H9 (cell line): ENCODE measurements around the gene VAMP3. TPM values are rescaled to one million over a fixed set of nuclear protein-coding genes. Genes with fewer than 3 reads are reported as not detected.

ENCODE experiments used
- DNase-seq: peaks from one replicate; pipeline ENCODE4 v3.0.0-alpha.2; 2017
- H2AFZ ChIP-seq: one replicate; pipeline ENCODE4 v1.6.1; 2013; ENCODE audit warnings: mild to moderate bottlenecking, low read length, control low read depth, moderate library complexity
- H2AK5ac ChIP-seq: 2 replicates; pipeline ENCODE4 v1.6.1; 2013; ENCODE audit warnings: low read length, control low read depth, mixed read lengths; ENCODE audit not compliant: insufficient read length
- H2BK120ac ChIP-seq: one replicate; pipeline ENCODE4 v1.6.1; 2013; ENCODE audit warnings: low read depth, mild to moderate bottlenecking, low read length, control low read depth, inconsistent platforms; ENCODE audit not compliant: poor library complexity, severe bottlenecking
- H2BK12ac ChIP-seq: 2 replicates; pipeline ENCODE4 v1.6.1; 2013; ENCODE audit warnings: low read length, control low read depth, mixed read lengths, low read depth; ENCODE audit not compliant: insufficient read length
- H2BK15ac ChIP-seq: 2 replicates; pipeline ENCODE4 v1.6.1; 2013; ENCODE audit warnings: low read depth, low read length, control low read depth
- H2BK20ac ChIP-seq: one replicate; pipeline ENCODE4 v1.6.1; 2013; ENCODE audit warnings: low read depth, mild to moderate bottlenecking, low read length, control low read depth, inconsistent platforms; ENCODE audit not compliant: poor library complexity, severe bottlenecking
- H2BK5ac ChIP-seq: 2 replicates; pipeline ENCODE4 v1.6.1; 2013; ENCODE audit warnings: low read length, control low read depth, mixed read lengths; ENCODE audit not compliant: insufficient read length
- H3K14ac ChIP-seq: 2 replicates; pipeline ENCODE4 v1.6.1; 2013; ENCODE audit warnings: low read length, control low read depth; ENCODE audit not compliant: insufficient read depth
- H3K18ac ChIP-seq: 2 replicates; pipeline ENCODE4 v1.6.1; 2013; ENCODE audit warnings: low read depth, mild to moderate bottlenecking, mixed read lengths, low read length, control low read depth; ENCODE audit not compliant: insufficient read length
- H3K23ac ChIP-seq: 2 replicates; pipeline ENCODE4 v1.6.1; 2013; ENCODE audit warnings: low read length, control low read depth, mixed read lengths, low read depth; ENCODE audit not compliant: insufficient read length
- H3K23me2 ChIP-seq: 2 replicates; pipeline ENCODE4 v1.6.1; 2013; ENCODE audit warnings: low read depth, mild to moderate bottlenecking, mixed read lengths, low read length, control low read depth; ENCODE audit not compliant: insufficient read length, poor library complexity, severe bottlenecking
- H3K27ac ChIP-seq: 2 replicates; pipeline ENCODE4 v1.5.1; 2013; ENCODE audit warnings: low read length, control low read depth, mixed read lengths, low read depth; ENCODE audit not compliant: insufficient read length
- H3K27me3 ChIP-seq: 2 replicates; pipeline ENCODE4 v1.6.1; 2013; ENCODE audit warnings: low read length, control low read depth, inconsistent platforms; ENCODE audit not compliant: insufficient read depth
- H3K4ac ChIP-seq: 2 replicates; pipeline ENCODE4 v1.6.1; 2013; ENCODE audit warnings: low read depth, mild to moderate bottlenecking, control low read depth, inconsistent platforms, low read length, moderate library complexity
- H3K4me1 ChIP-seq: 2 replicates; pipeline ENCODE4 v1.6.1; 2013; ENCODE audit warnings: low read length, control low read depth, inconsistent platforms; ENCODE audit not compliant: insufficient read depth
- H3K4me2 ChIP-seq: 2 replicates; pipeline ENCODE4 v1.6.1; 2013; ENCODE audit warnings: low read length, control low read depth, mixed read lengths; ENCODE audit not compliant: insufficient read length, insufficient read depth
- H3K56ac ChIP-seq: 2 replicates; pipeline ENCODE4 v1.6.1; 2013; ENCODE audit warnings: low read depth, mild to moderate bottlenecking, mixed read lengths, low read length, control low read depth; ENCODE audit not compliant: insufficient read length
- H3K79me1 ChIP-seq: 2 replicates; pipeline ENCODE4 v1.6.1; 2013; ENCODE audit warnings: low read depth, mild to moderate bottlenecking, moderate library complexity, low read length, control low read depth, inconsistent platforms; ENCODE audit not compliant: insufficient read depth, poor library complexity, severe bottlenecking
- H3K79me2 ChIP-seq: 2 replicates; pipeline ENCODE4 v1.6.1; 2013; ENCODE audit warnings: low read length, control low read depth, inconsistent platforms; ENCODE audit not compliant: insufficient read depth
- H3K9ac ChIP-seq: 2 replicates; pipeline ENCODE4 v1.6.1; 2013; ENCODE audit warnings: low read length, control low read depth, mixed read lengths; ENCODE audit not compliant: insufficient read length; ENCODE audit errors: extremely low read depth
- H3K9me3 ChIP-seq: one replicate; pipeline ENCODE4 v1.6.1; 2013; ENCODE audit warnings: low read depth, low read length, inconsistent platforms; ENCODE audit not compliant: control insufficient read depth
- H3T11ph ChIP-seq: one replicate; pipeline ENCODE4 v1.6.1; 2013; ENCODE audit warnings: mild to moderate bottlenecking, low read length, control low read depth, inconsistent platforms
- H4K20me1 ChIP-seq: one replicate; pipeline ENCODE4 v1.6.1; 2013; ENCODE audit not compliant: control insufficient read depth, insufficient read length, insufficient read depth
- H4K5ac ChIP-seq: 2 replicates; pipeline ENCODE4 v1.6.1; 2013; ENCODE audit warnings: low read depth, mild to moderate bottlenecking, mixed read lengths, low read length, control low read depth; ENCODE audit not compliant: insufficient read length
- H4K8ac ChIP-seq: replicated peaks from 2 replicates; pipeline ENCODE4 v1.6.1; 2013; ENCODE audit warnings: low read length, control low read depth, mixed read lengths, low read depth; ENCODE audit not compliant: insufficient read length
- H4K91ac ChIP-seq: 2 replicates; pipeline ENCODE4 v1.6.1; 2013; ENCODE audit warnings: low read depth, mild to moderate bottlenecking, moderate library complexity, mixed read lengths, low read length, control low read depth; ENCODE audit not compliant: insufficient read length
- H3K27ac Mint-ChIP-seq, 3 experiments: 2 replicates in 2 of 3; 3 replicates in 1 of 3; pipeline ENCODE4 v1.8.0; 2020 to 2021; ENCODE audit warnings: mixed read lengths in 3 of 3, mild to moderate bottlenecking in 1 of 3, moderate library complexity in 1 of 3
- H3K27me3 Mint-ChIP-seq: 2 replicates; pipeline ENCODE4 v1.8.0; 2021; ENCODE audit warnings: low read depth, mild to moderate bottlenecking, moderate library complexity, mixed read lengths
- H3K36me3 Mint-ChIP-seq, 3 experiments: 2 replicates in 2 of 3; 3 replicates in 1 of 3; pipeline ENCODE4 v1.8.0; 2020 to 2021; ENCODE audit warnings: low read depth in 3 of 3, mixed read lengths in 3 of 3; ENCODE audit not compliant: insufficient read depth in 1 of 3
- H3K4me1 Mint-ChIP-seq, 2 experiments: 2 replicates each; pipeline ENCODE4 v1.8.0; 2020; ENCODE audit warnings: mixed read lengths in 2 of 2
- H3K4me3 Mint-ChIP-seq, 2 experiments: 2 replicates in 1 of 2; 3 replicates in 1 of 2; pipeline ENCODE4 v1.8.0; 2020 to 2021; ENCODE audit warnings: mild to moderate bottlenecking in 2 of 2, mixed read lengths in 2 of 2, moderate library complexity in 1 of 2
- H3K9me3 Mint-ChIP-seq, 2 experiments: 2 replicates in 1 of 2; 3 replicates in 1 of 2; pipeline ENCODE4 v1.8.0; 2020; ENCODE audit warnings: mild to moderate bottlenecking in 2 of 2, mixed read lengths in 2 of 2, moderate library complexity in 1 of 2
- WGBS: extraction: QIAGEN DNeasy Blood & Tissue Kit; methylation state at CpG from one replicate; pipeline ENCODE4 v1.1.7; 2013; ENCODE audit warnings: missing lambda C conversion rate, low lambda C conversion rate, mixed read lengths; ENCODE audit not compliant: insufficient read length; ENCODE audit errors: extremely low coverage; 5-methylcytosine and 5-hydroxymethylcytosine counted together
- total RNA-seq: library from RNA; stranded (reverse); gene quantifications from 2 replicates; pipeline ENCODE4 v1.2.1, GENCODE V29; 2021
- TF ChIP-seq, protein P1 (sequence below): fragments of 200-600 bp; sonication (generic); conservative IDR thresholded peaks from 3 replicates; pipeline ENCODE4 v1.8.0; 2021; ENCODE audit warnings: antibody characterized with exemption, mild to moderate bottlenecking

VAMP3 gene
- total RNA-seq, 1 experiment from 2014 or later, result 42.9 TPM

DNA sequence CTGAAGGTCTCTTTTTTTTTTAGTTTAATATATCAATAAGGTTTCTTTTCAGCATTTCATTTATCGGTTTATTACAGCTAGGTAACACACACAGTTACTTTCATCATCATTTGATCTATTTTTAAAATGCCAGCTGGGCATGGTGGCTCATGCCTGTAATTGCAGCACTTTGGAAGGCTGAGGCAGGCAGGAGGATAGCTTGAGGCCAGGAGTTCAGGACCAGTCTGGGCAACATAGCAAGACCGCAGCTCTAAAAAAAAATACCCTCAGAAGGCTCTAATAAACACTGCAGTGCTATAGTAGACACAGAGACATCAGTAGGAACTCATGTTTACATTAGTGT lies 48.5 kb upstream of the VAMP3 start:
- Histone ChIP-seq H4K8ac (no peak overlapping the region), H4K20me1 (no peaks in the 10 kb centered on the region), H3K9ac (no peak overlapping the region), H2BK12ac (no peak overlapping the region), H3K56ac (no peak overlapping the region), H3T11ph (no peak overlapping the region), H3K79me2 (no peaks in the 10 kb centered on the region), H2AK5ac (no peak overlapping the region), H3K23ac (no peak overlapping the region), H3K4ac (no peak overlapping the region), H2BK20ac (no peak overlapping the region), H2AFZ (no peak overlapping the region), H3K27me3 (no peaks in the 10 kb centered on the region; the same call in 1 of the 2 replicates), H2BK15ac (no peak overlapping the region), H3K14ac (no peak overlapping the region), H4K5ac (no peak overlapping the region), H2BK5ac (no peak overlapping the region), H3K23me2 (no peaks in the 10 kb centered on the region), H3K27ac (no peak overlapping the region), H3K4me2 (no peak overlapping the region), H3K18ac (no peak overlapping the region), H3K4me1 (no peaks in the 10 kb centered on the region), H2BK120ac (no peak overlapping the region), H3K79me1 (no peaks in the 10 kb centered on the region), H4K91ac (no peak overlapping the region), H3K9me3 (no peaks in the 10 kb centered on the region)
- Mint-ChIP-seq H3K4me3 (no peak overlapping the region), H3K4me1 (peaks cover 7 to 10% of the 10 kb centered on the region in 2 experiments), H3K27ac (no peak overlapping the region), H3K9me3 (no peaks in the 10 kb centered on the region), H3K27me3 (peaks cover 5% of the 10 kb centered on the region), H3K36me3 (no peaks in the 10 kb centered on the region)
- no CpG with 5 or more reads among the region's 2 CpGs for WGBS
- TF ChIP-seq, protein P1, sequence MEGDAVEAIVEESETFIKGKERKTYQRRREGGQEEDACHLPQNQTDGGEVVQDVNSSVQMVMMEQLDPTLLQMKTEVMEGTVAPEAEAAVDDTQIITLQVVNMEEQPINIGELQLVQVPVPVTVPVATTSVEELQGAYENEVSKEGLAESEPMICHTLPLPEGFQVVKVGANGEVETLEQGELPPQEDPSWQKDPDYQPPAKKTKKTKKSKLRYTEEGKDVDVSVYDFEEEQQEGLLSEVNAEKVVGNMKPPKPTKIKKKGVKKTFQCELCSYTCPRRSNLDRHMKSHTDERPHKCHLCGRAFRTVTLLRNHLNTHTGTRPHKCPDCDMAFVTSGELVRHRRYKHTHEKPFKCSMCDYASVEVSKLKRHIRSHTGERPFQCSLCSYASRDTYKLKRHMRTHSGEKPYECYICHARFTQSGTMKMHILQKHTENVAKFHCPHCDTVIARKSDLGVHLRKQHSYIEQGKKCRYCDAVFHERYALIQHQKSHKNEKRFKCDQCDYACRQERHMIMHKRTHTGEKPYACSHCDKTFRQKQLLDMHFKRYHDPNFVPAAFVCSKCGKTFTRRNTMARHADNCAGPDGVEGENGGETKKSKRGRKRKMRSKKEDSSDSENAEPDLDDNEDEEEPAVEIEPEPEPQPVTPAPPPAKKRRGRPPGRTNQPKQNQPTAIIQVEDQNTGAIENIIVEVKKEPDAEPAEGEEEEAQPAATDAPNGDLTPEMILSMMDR, result no peak
- no peak for DNase-seq
